Measurements from ENCODE around the gene UBASH3A. TPM values are rescaled to one million over a fixed set of nuclear protein-coding genes. Genes with fewer than 3 reads are reported as not detected.

Gene UBASH3A
- total RNA-seq, 1 donor, result not detected

- no peak for DNase-seq (ENCODE audit: low read depth)
- no peak within 1 kb of the TSS for H3K4me3 ChIP-seq (ENCODE audit: low read depth, low read length)
- no peak for TF ChIP-seq CTCF (IDR thresholded peaks at IDR 0.05; ENCODE audit: insufficient read depth, low read length)
These were observed 37.3 kb upstream of the UBASH3A start, which contains the start of gene TFF1 for GRCh38 chr21:42366292-42367010. TSS of gene TFF1 (minus strand) at chr21:42366535. CDS start at chr21:42366495, 40 bp downstream.

GRCh38 chr21:42367367-42368165 is 36.1 kb upstream of the UBASH3A start:
- no peak overlapping the region for H3K4me3 ChIP-seq (ENCODE audit: low read depth, low read length)
- DNase-seq (ENCODE audit: low read depth), result no peak
- no peak for TF ChIP-seq CTCF (IDR thresholded peaks at IDR 0.05; ENCODE audit: insufficient read depth, low read length)

GRCh38 chr21:42369821-42370220 is 33.9 kb upstream of the UBASH3A start:
- no peak for DNase-seq (ENCODE audit: low read depth)
- H3K4me3 ChIP-seq (ENCODE audit: low read depth, low read length), result no peak overlapping the region
- TF ChIP-seq CTCF (IDR thresholded peaks at IDR 0.05; ENCODE audit: insufficient read depth, low read length), result no peak

- DNase-seq (ENCODE audit: low read depth), result no peak
- no peak for TF ChIP-seq CTCF (IDR thresholded peaks at IDR 0.05; ENCODE audit: insufficient read depth, low read length)
These were observed 32.6 kb upstream of the UBASH3A start for GRCh38 chr21:42370894-42371654.

GRCh38 chr21:42373196-42373907 is 30.4 kb upstream of the UBASH3A start:
- no peak for TF ChIP-seq CTCF (IDR thresholded peaks at IDR 0.05; ENCODE audit: insufficient read depth, low read length)
- no peak overlapping the region for H3K4me3 ChIP-seq (ENCODE audit: low read depth, low read length)
- DNase-seq (ENCODE audit: low read depth), result no peak

More at GRCh38 chr21:42370894-42371654, 32.6 kb upstream of the UBASH3A start:
- no peak overlapping the region for H3K4me3 ChIP-seq (ENCODE audit: low read depth, low read length)

GRCh38 chr21:42373908-42374455 is 29.7 kb upstream of the UBASH3A start:
- TF ChIP-seq CTCF (IDR thresholded peaks at IDR 0.05; ENCODE audit: insufficient read depth, low read length), result no peak
- DNase-seq (ENCODE audit: low read depth), result no peak
- H3K4me3 ChIP-seq (ENCODE audit: low read depth, low read length), result no peak overlapping the region

All from fibroblast of the aortic adventitia (primary cell).